ENCODE measurements around the gene GRAMD1B. TPM values are rescaled to one million over a fixed set of nuclear protein-coding genes. Genes with fewer than 3 reads are reported as not detected.

The GRAMD1B gene
- total RNA-seq, 1 experiment from 2014 or later, result 12.7 TPM

DNA sequence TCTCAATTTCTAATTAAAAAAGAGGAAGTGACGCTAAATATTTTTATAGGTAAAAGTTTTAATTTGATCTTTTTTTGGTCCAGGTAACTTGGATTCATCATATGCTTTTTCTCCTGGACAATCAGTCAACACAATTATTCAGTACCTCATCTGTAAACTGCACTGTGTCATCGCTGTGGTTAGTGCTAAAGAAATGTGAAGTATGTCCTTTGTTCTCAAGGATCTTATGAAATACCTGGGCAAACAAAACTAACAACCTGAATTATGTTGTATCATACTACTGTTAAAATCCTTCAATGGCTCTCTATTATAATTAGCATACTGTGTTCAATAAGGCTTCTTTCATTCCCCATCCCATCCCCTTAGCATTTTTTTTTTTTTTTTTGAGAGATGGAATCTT is 244.2 kb downstream of the GRAMD1B start:
- no peak overlapping the region for H3K4me2 ChIP-seq (ENCODE audit: low read length)
- H3K27me3 ChIP-seq (ENCODE audit: insufficient read depth, low read length), result peaks cover 45% of the 10 kb centered on the region
- intact Hi-C loops (cut with micrococcal nuclease), result no loop called here
- TF ChIP-seq, protein P1, sequence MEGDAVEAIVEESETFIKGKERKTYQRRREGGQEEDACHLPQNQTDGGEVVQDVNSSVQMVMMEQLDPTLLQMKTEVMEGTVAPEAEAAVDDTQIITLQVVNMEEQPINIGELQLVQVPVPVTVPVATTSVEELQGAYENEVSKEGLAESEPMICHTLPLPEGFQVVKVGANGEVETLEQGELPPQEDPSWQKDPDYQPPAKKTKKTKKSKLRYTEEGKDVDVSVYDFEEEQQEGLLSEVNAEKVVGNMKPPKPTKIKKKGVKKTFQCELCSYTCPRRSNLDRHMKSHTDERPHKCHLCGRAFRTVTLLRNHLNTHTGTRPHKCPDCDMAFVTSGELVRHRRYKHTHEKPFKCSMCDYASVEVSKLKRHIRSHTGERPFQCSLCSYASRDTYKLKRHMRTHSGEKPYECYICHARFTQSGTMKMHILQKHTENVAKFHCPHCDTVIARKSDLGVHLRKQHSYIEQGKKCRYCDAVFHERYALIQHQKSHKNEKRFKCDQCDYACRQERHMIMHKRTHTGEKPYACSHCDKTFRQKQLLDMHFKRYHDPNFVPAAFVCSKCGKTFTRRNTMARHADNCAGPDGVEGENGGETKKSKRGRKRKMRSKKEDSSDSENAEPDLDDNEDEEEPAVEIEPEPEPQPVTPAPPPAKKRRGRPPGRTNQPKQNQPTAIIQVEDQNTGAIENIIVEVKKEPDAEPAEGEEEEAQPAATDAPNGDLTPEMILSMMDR (IDR thresholded peaks at IDR 0.05 in 2 of 3, conservative IDR thresholded peaks at IDR 0.05 in 1 of 3; ENCODE audit: borderline replicate concordance in 1 of 3, insufficient read depth in 1 of 3, low read depth in 2 of 3, low read length in 2 of 3), result no peak
- TF ChIP-seq JUND (IDR thresholded peaks at IDR 0.05) (no peak), TCF7L2 (IDR thresholded peaks at IDR 0.05; ENCODE audit: borderline replicate concordance, extremely low read depth, insufficient read depth, insufficient read length) (no peak), CEBPB (IDR thresholded peaks at IDR 0.05; ENCODE audit: low read depth) (no peak)
- no peaks in the 10 kb centered on the region for H3K9me2 ChIP-seq (ENCODE audit: insufficient read depth)
- no peaks in the 10 kb centered on the region for H3K9me3 ChIP-seq (ENCODE audit: control insufficient read depth in 1 of 2, insufficient read depth in 1 of 2, low read depth in 1 of 2, low read length in 2 of 2)
- H3K4me3 ChIP-seq (replicated peaks in 1 of 2; ENCODE audit: low read depth in 1 of 2, low read length in 2 of 2), result no peak overlapping the region
- H4K20me1 ChIP-seq (ENCODE audit: insufficient read depth), result no peaks in the 10 kb centered on the region
- no peaks in the 10 kb centered on the region for H3K36me3 ChIP-seq (ENCODE audit: control insufficient read depth in 1 of 2, insufficient read depth in 2 of 2, low read length in 2 of 2)
- ChIA-PET RAD21 (ENCODE audit: low non-redundant PET in 1 of 2, low total read pairs in 2 of 2, uncharacterized antibody in 2 of 2, unreplicated experiment in 2 of 2) (interaction anchor here in 1 of 2 experiments (1.2 kb wide), 1 partner anchor 34 kb away, joined by 4 read pairs; no protein-coding TSS in a partner anchor), POLR2A (no interaction called here), CTCF (no interaction called here)
- no peak overlapping the region for H3K9ac ChIP-seq (ENCODE audit: low read length)
- no peak for DNase-seq (ENCODE audit: low read depth, low spot score)
- no peaks in the 10 kb centered on the region for H3K79me2 ChIP-seq (ENCODE audit: insufficient read depth, low read length)
- no peaks in the 10 kb centered on the region for H3K4me1 ChIP-seq (ENCODE audit: control insufficient read depth in 1 of 2, insufficient read depth in 2 of 2, low read length in 2 of 2)
- no TSS peak for BruUV-seq (replicated peaks)
- H3K27ac ChIP-seq (ENCODE audit: low read depth, low read length), result no peak overlapping the region
- no peak overlapping the region for H2AFZ ChIP-seq (ENCODE audit: low read depth, low read length, poor library complexity, severe bottlenecking)
- no peak for ATAC-seq

Small RNAs within 50 kb of the gene (microRNA-seq; reads per million reads assigned to microRNA genes)
- not detected for gene MIR4493 (ENCODE audit: borderline number of aligned reads)

Other genes with a start within 250 kb of the GRAMD1B start
- gene CLMP, start 235.0 kb upstream of the GRAMD1B start, total RNA-seq (2021; ENCODE audit: unreplicated experiment), result 3.2 TPM
- gene SCN3B, start 224.4 kb downstream of the GRAMD1B start, total RNA-seq (2021; ENCODE audit: unreplicated experiment), result 0.05 TPM